Thoracic aorta (tissue), 2 donors: ENCODE results near the gene USH1G. TPM values are rescaled to one million over a fixed set of nuclear protein-coding genes. Genes with fewer than 3 reads are reported as not detected.

Source experiments
- ATAC-seq: fragments of 150-250 bp; one replicate; pipeline ENCODE4 v1.8.0; 2017; ENCODE audit warnings: low read depth; ENCODE audit not compliant: insufficient number of reproducible peaks, low FRiP score
- DNase-seq: peaks from one replicate; pipeline ENCODE4 v3.0.0-alpha.2; 2020; ENCODE audit warnings: low spot score
- H3K27ac ChIP-seq, 2 donors: fragments of 200-600 bp; sonication (generic); 1 replicate in 1 of 2; 2 replicates in 1 of 2; pipeline ENCODE4 v1.5.1; 2016; ENCODE audit warnings: mild to moderate bottlenecking in 2 of 2, moderate library complexity in 2 of 2
- H3K27me3 ChIP-seq: fragments of 200-600 bp; sonication (generic); replicated peaks from 2 replicates; pipeline ENCODE4 v1.6.0; 2016; ENCODE audit warnings: mild to moderate bottlenecking; ENCODE audit not compliant: insufficient read depth
- H3K36me3 ChIP-seq: fragments of 200-600 bp; sonication (generic); one replicate; pipeline ENCODE4 v1.5.1; 2016
- H3K4me1 ChIP-seq, 2 donors: fragments of 200-600 bp; sonication (generic); 1 replicate in 1 of 2; 2 replicates in 1 of 2; pipeline versions ENCODE4 v1.5.1 to v1.6.0; 2016; ENCODE audit warnings: low read depth in 2 of 2, mild to moderate bottlenecking in 1 of 2; ENCODE audit not compliant: control insufficient read depth in 1 of 2
- H3K4me3 ChIP-seq: fragments of 200-600 bp; sonication (generic); 2 replicates; pipeline ENCODE4 v1.5.1; 2016; ENCODE audit warnings: mild to moderate bottlenecking
- H3K9me3 ChIP-seq: fragments of 200-600 bp; sonication (generic); 2 replicates; pipeline ENCODE4 v1.5.1; 2016
- CTCF ChIP-seq: fragments of 200-600 bp; sonication (generic); IDR thresholded peaks from one replicate; pipeline ENCODE4 v1.5.1; 2019; ENCODE audit warnings: antibody characterized with exemption
- total RNA-seq, 2 donors: library from RNA; depleted of rRNA; stranded (reverse); fragments of >200 nt; gene quantifications; one replicate each; pipeline versions ENCODE4 v1.1.0 to v1.2.3, GENCODE V29; 2016

Gene USH1G
- total RNA-seq, 2 donors from 2014 or later: not detected

- H3K4me1 ChIP-seq: peaks cover 18 to 19% of the 10 kb centered on the region in 2 donors
- H3K36me3 ChIP-seq: no peaks in the 10 kb centered on the region
- peak within 1 kb of the TSS; percentile 62 for H3K4me3 ChIP-seq
- no peak within 1 kb of the TSS for H3K27ac ChIP-seq
- no peaks in the 10 kb centered on the region for H3K9me3 ChIP-seq
- DNase-seq (no peak), ATAC-seq (no peak)
- H3K27me3 ChIP-seq: peaks cover 4% of the 10 kb centered on the region
- no peak for TF ChIP-seq CTCF
These were observed 1.3 kb upstream of the USH1G start, which contains the start of gene OTOP2 for GRCh38 chr17:74924250-74924948. TSS of gene OTOP2 (plus strand) at chr17:74924273. CDS start at chr17:74924633, 360 bp downstream.

- DNase-seq: peak; percentile 19
- TF ChIP-seq CTCF: peak; percentile 83
- Histone ChIP-seq H3K4me1 (peaks cover 18 to 19% of the 10 kb centered on the region in 2 donors), H3K36me3 (no peaks in the 10 kb centered on the region), H3K27ac (no peak overlapping the region), H3K27me3 (peaks cover 4% of the 10 kb centered on the region), H3K9me3 (no peaks in the 10 kb centered on the region), H3K4me3 (peak overlapping the region; percentile 62)
- no peak for ATAC-seq
These were observed 639 bp upstream of the USH1G start for GRCh38 chr17:74923538-74924249.

- peaks cover 18 to 19% of the 10 kb centered on the region in 2 donors for H3K4me1 ChIP-seq
- TF ChIP-seq CTCF: no peak
- no peak for ATAC-seq
- no peak overlapping the region for H3K4me3 ChIP-seq
- peaks cover 4% of the 10 kb centered on the region for H3K27me3 ChIP-seq
- no peaks in the 10 kb centered on the region for H3K9me3 ChIP-seq
- H3K36me3 ChIP-seq: no peaks in the 10 kb centered on the region
- no peak overlapping the region for H3K27ac ChIP-seq
- no peak for DNase-seq
These were observed 883 bp downstream of the USH1G start for GRCh38 chr17:74922172-74922571.

- TF ChIP-seq CTCF: no peak
- ATAC-seq (no peak), DNase-seq (no peak)
- H3K9me3 ChIP-seq: no peaks in the 10 kb centered on the region
- H3K27me3 ChIP-seq: peaks cover 4% of the 10 kb centered on the region
- peaks cover 18 to 19% of the 10 kb centered on the region in 2 donors for H3K4me1 ChIP-seq
- H3K27ac ChIP-seq: no peak overlapping the region
- H3K36me3 ChIP-seq: no peaks in the 10 kb centered on the region
- H3K4me3 ChIP-seq: no peak overlapping the region
These were observed 1.3 kb downstream of the USH1G start for GRCh38 chr17:74921769-74922168.

GRCh38 chr17:74921026-74921681 is 1.9 kb downstream of the USH1G start:
- no peak overlapping the region for H3K27ac ChIP-seq
- no peak for TF ChIP-seq CTCF
- no peak for DNase-seq
- H3K4me3 ChIP-seq: no peak overlapping the region
- peaks cover 18 to 19% of the 10 kb centered on the region in 2 donors for H3K4me1 ChIP-seq
- no peaks in the 10 kb centered on the region for H3K9me3 ChIP-seq
- no peaks in the 10 kb centered on the region for H3K36me3 ChIP-seq
- peaks cover 4% of the 10 kb centered on the region for H3K27me3 ChIP-seq
- ATAC-seq: no peak
